GM21381 (cell line): ENCODE measurements around the gene CABLES2.

ENCODE experiments used
- ATAC-seq: cut with Tn5 transposase; IDR thresholded peaks from one replicate; pipeline ENCODE4 v1.9.1; 2021; ENCODE audit warnings: mild to moderate bottlenecking, moderate library complexity; ENCODE audit not compliant: unreplicated experiment

Gene CABLES2

GRCh38 chr20:62419759-62420158 is 12.7 kb upstream of the CABLES2 start:
- no peak for ATAC-seq

GRCh38 chr20:62418709-62419487 is 11.8 kb upstream of the CABLES2 start:
- no peak for ATAC-seq

GRCh38 chr20:62417981-62418708 is 11.1 kb upstream of the CABLES2 start:
- no peak for ATAC-seq

- ATAC-seq = no peak
Measured at GRCh38 chr20:62416651-62417637, 9.9 kb upstream of the CABLES2 start.

- no peak for ATAC-seq
Measured at GRCh38 chr20:62415354-62416111, 8.4 kb upstream of the CABLES2 start.

- ATAC-seq = no peak
Measured at GRCh38 chr20:62413896-62414481, 6.9 kb upstream of the CABLES2 start.

GRCh38 chr20:62413025-62413570 is 6.0 kb upstream of the CABLES2 start:
- no peak for ATAC-seq

GRCh38 chr20:62412194-62413024 is 5.3 kb upstream of the CABLES2 start:
- ATAC-seq = no peak

- ATAC-seq = no peak
Measured at GRCh38 chr20:62411479-62412193, 4.6 kb upstream of the CABLES2 start.

GRCh38 chr20:62410746-62411478 is 3.8 kb upstream of the CABLES2 start:
- ATAC-seq = no peak

- ATAC-seq = no peak
Measured at GRCh38 chr20:62409931-62410745, 3.1 kb upstream of the CABLES2 start.

GRCh38 chr20:62409086-62409853 is 2.2 kb upstream of the CABLES2 start:
- no peak for ATAC-seq

GRCh38 chr20:62408640-62409039 is 1.6 kb upstream of the CABLES2 start:
- ATAC-seq = no peak

GRCh38 chr20:62408055-62408454 is 970 bp upstream of the CABLES2 start:
- no peak for ATAC-seq

- ATAC-seq = peak; percentile 2
Measured at GRCh38 chr20:62406635-62407176, 379 bp downstream of the CABLES2 start.
